HTR-8/SVneo (cell line): ENCODE measurements around the gene MEAK7.

Experiments used
- DNase-seq: peaks from one replicate; pipeline ENCODE4 v3.0.0; 2011; ENCODE audit warnings: low spot score, mixed read lengths; ENCODE audit not compliant: insufficient read length
- FAIRE-seq: peaks from 2 replicates; lab custom pipeline; 2011; peaks lifted over from hg19 to GRCh38; lab: Jason Lieb, UNC

MEAK7 gene

DNA sequence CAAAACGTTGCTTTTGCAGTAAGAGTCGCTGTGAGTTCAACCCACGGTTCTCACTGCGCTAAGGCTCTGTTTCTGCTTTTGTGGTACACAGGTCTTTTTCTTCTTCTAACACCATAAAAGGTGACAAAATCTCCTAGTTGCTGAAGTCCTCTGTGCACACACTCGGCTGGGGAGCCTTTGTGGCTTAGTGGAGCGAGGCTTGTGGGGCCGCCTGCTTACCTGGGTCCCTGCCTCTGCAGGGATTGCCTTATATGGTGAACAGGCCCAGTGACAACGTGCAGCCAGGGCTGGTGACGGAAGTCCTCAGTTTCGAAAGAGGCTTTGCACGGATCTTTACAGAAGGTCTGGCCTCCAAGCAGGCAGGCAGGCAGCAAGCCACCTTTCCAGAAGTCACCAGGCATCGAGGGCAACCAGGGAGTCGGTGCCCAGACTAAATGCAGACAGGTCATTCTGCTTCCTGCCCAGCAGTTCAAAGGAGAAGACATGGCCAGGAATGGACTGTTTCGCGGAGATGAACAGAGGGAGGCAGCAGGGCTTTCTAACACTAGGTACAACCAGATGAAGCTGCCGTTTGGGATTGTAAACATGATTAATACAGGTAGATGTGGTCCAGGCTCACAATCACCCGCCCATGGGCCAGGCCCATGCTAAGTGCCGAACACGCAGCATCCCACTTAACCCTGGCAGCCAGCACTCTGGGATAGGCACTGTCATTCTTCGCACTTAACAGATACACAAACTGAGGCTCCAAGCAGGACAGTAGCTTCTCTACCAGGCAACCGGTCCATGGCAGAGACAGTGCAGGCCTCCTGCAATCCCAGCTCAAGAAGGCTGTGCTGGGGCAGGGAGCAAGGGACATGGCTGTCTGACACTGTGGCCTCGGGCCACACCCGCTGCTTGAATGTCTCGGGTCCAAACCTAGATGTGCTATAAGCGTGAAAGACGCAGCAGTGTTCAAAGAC is 10.7 kb upstream of the MEAK7 start:
- FAIRE-seq = no peak
- DNase-seq = no peak

DNA sequence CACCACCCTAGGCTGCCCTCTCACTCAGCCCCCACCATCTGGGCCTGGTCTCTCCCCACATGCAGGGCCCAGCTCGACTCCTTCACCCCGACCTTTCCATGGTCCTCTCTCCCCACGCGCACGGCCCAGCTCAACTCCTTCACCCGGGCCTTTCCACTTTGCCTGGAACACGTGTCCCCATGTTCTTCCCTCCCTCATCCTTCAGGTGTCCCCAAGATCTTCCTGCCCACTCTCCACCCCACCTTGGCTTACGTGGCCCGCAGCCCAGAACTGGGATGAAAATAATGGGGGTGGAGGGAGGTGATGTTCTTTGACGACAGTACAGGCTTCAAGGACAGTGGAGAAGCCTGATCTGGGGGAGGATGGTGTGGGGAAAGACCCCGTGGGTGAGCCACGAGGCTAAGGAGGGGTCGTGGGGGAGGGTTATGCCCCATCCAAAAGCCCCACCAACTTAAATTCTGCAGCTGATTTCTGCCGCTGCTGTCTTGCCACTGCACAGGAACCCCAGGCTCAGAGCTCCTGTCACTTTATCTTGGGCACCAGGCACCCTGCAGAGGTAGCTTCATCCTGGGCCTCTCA is 9.9 kb upstream of the MEAK7 start:
- FAIRE-seq = no peak
- no peak for DNase-seq

DNA sequence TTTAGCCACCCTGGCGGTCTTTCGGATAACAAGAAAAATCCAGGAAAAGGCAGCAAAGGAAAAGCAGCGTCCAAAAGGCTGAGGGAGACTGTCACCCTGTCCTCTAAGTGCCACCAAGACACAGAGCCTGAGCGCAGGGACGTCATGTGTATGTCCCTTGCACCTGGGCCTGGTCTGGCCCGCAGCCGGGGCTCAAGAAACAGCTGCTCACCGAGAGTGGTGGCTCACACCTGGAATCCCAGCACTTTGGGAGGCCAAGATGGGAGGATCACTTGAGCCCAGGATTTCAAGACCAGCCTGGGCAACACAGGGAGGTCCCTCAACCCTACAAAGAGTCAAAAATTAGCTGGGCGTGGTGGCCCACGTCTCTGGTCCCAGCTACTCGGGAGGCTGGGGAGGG is 9.2 kb upstream of the MEAK7 start:
- FAIRE-seq (no peak), DNase-seq (no peak)

DNA sequence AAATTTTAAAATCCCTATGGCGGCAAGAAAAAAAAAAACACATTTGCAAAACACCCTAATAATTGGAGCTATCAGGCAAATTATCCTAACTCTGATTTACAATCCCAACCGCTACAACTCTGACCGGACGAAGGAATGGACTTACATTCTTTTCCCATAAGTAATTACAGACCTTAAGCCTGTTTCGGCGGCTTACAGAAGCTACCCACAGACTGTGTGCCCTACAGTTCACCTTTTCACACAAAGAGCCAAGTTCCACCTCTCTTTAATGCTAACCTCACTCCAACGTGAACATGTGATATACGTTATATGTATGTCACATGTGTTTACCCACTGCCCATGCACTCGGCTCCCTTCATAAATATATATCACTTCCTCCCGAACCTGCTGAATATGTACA is 8.7 kb upstream of the MEAK7 start:
- FAIRE-seq (peak; percentile 78), DNase-seq (peak; percentile 71)

DNA sequence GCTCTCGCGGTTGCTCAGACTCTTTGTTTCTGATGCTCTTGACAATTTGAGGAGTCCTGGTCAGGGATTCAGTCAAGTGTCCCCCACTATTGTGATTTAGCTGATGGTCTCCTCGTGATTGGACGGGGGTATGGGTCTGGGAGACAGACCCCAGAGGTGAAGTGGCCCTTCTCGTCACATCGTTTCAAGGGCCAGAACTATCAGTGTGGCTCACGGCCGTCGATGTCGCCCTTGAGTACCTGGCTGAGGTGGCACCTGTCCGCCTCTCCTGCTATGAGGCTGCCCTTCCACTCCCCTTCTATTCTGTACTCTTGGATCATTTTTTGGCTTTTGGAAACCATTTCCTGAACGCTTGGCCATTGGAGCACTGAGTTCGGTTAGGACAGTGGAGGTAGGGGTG is 7.4 kb upstream of the MEAK7 start:
- FAIRE-seq (no peak), DNase-seq (no peak)

DNA sequence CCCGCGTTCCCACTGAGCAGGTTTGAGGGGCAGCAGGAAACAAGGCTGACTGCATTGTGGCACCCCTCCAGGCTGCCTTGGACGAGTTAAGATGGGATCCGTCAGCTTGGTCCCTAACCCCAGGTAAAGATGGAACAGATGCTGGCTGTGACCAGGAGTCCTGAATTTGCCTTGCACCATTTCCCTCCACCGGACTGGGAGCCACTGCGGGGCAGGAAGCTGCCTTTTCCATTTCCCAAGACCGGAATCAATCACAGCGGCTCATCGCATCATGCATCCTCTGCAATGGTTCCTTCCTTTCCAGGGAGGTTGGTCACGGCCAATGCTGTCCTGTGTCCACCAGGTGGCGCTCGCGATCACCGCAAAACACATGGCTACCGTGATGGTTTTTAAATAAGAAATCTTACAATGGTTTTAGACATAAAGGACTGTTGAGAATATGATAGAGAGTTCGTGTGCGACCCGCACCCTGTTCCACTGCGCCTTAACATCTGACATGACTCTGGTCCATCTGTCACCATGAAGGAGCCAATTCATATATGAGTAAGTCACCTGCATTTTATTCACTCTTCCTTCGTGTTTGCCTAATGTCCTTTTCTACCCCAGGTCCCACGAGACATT is 6.8 kb upstream of the MEAK7 start:
- peak; percentile 83 for FAIRE-seq
- peak; percentile 84 for DNase-seq

DNA sequence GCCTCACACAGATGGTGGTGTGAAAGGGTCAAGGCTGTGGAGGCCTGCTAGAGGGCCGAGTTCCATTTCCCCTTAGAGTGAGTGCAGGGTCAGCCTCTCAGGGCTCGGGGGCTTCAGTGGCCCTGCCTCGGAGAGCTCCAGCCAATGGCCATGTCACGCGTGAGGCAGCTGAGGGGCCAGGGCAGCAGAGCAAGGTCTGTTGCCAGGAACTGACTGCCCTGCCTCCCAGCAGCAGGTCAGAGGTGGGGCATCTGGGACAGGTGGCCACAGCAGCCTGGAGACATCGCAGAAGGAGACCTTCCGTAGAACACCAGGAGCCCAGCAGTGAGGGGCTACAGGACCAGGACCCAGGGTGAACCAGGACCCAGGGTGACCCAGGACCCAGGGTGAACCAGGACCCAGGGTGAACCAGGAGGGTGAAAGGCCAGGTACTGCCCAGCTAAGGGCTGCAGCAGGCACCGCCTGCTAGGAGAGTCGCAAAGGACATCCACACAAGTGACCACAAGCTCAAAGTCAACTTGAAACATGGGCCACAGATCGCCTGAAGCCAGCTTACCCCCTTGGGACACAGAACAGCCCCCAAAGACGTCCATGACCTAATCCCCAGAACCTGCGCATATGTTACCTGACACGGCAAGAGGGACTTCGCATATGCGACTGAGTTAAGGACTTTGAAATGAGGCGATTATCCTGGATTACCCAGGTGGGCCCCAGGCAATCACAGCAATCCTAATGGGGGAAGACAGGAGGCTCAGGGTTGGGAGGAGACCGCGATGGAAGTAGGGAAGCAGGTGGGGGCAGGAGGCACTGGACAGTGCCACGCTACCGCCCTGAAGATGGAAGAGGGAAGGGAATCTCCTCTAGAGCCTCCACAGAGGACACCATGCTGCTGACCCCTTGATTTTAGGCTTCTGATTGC is 4.8 kb upstream of the MEAK7 start:
- FAIRE-seq (no peak), DNase-seq (no peak)

DNA sequence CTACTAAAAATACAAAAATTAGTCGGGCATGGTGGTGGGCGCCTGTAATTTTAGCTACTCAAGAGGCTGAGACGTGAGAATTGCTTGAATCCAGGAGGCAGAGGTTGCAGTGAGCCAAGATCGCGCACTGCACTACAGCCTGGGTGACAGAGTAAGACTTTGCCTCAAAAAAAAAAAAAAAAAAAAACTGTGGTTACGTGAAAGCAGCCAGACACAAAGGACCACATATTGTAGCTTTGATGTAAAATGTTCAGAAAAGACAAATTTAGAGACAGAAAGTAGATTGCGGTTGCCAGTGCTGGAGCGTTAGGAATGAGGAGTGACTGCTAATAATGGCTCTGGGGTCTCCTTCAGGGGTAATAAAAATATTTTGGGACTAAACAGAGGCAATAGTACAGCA is 4.0 kb upstream of the MEAK7 start:
- DNase-seq (no peak), FAIRE-seq (no peak)

DNA sequence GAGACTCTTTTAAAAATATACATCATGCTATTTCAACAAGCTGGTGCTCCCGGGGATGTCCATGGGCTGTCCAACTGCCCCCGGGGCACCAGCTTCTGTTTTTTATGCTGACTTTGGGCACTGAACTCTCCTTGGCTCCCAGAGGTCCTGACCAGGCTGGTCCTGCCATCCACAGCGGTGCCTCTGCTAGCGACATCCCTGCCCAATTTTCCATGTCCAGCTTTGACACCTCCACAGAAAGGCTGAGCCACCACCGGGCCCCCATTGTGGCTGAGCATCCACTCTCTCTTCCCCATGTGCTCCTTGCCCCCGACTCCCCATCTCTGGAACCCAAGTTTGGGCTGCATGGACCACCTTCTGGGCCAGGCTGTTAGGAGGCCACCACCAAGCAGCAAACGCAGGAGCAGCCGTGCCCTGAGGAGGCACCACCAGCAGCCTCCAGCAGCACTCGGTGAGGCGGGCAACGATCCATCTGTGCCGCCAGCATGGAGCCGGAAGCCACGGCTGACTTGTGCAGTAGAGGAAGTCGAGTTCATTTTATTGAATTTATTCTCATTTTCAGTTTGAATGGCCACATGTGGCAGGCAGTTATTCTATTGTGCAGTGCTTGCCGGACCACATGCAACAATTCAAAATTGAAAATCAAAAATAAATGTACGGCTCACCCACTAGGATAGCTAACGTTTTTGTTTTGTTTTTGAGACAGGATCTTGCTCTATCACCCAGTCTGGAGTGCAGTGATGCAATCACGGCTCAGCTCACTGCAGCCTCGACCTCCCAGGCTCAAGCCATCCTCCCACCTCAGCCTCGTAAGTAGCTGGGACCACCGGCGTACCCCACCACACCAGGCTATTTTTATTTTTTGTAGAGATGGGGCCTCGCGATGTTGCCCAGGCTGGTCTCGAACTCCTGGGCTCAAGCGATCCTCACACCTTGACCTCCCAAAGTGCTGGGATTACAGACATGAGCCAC is 2.8 kb upstream of the MEAK7 start:
- no peak for DNase-seq
- no peak for FAIRE-seq

DNA sequence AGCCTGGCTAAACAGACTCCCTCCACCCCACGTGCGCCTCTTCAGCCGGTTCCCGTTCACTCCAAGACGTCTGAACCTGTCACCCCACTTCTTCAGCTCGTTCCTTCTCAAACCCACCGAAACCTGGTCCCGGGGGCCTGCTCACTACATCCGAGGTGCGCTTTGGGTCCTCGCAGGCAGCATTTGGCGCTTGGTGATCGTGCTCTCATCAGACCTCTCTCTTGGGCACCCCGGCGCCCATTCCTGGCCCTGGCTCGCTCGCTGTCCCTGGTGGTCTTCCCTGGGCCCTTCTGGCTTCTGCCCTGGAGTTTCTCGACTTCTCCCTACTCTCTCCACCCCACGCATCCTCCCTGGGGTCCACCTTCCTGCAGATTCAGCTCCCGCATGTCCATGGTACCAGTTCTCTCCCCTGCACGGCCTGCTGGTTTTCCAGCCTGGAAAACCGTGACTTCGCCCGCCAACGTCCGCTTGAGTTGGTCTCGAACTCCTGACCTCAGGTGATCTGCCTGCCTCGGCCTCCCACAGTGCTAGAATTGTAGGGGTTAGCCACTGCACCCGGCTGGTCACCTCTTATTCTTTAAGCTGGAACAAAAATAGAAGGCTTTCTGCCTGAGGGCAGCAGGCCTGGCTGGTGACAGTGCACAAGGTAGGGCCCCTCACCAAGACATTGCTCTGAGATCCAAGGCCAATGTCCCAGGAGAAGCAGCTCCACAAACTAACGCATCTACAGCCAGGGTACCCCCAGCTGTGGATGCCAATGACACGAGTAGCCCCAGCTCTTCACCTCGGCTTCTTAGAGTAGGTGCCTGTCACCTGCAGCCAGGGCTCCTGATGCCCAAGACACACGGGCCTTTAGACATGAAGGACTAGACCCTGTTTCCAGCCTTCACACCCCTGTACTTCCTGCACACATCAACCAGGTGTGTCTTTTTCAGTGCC is 1.1 kb upstream of the MEAK7 start:
- no peak for DNase-seq
- no peak for FAIRE-seq

DNA sequence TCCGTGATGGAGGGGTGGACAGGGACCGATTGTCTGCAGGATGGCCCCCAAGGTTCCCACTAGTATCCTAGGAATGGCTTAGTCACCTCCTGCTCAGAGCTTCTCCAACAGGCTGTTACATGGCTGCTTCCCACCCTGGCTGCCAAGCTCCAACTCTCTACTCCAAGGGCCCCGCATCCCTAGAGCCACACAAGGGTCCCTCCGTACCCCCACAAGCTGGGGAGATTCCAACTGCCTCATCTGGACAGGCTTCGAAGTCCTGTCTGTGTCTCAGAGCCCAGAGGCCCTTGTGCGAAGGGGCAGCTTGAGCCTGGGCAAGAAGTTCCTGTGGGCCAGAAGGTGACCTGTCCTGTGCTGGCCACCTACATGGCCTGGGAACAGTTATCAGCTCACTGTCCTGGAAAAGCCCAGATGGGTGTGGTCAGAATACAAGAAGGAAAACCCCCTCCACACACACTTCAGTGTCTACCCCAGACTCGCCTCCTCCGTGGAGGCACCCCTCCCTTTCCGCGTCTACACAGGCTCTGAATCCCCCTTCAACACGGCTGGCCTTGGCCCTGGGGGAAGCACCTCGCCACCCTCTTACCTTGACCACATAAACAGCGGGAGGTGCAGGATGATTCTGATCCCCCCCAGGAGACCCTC is 586 bp downstream of the MEAK7 start:
- peak; percentile 35 for DNase-seq
- no peak for FAIRE-seq

DNA sequence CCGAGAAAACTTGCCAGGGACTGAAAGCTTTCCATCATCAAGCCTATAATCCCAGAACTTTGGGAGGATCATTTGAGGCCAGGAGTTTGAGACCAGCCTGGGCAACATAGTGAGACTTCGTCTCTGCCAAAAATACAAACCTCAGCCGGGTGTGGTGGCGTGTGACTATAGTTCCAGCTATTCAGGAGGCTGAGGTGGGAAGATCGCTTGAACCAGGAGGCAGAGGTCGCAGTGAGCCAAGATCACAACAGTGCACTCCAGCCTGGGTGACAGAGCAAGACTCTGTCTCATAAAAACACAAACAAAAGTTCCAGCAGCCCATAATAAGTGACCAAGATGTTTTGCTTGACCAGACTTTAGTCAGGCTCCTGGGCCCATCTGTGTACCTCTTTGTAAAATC is 1.9 kb downstream of the MEAK7 start:
- FAIRE-seq (no peak), DNase-seq (no peak)

DNA sequence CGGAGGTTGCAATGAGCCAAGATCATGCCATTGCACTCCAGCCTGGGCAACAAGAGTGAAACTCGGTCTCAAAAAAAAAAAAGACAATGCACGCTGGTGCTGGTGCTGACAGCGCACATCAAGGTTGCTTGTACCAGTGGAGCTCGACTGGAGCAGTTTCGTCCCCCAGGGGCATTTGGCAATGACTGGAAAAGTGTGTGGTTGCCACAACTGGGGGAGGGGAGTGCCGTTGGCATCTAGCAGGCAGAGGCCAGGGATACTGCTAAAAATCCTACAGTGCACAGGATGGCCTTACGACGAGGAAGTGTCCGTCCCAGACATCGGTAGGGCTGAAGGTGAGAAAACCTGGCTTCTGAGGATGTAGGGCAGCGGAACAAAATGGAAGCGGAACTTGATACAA is 2.4 kb downstream of the MEAK7 start:
- FAIRE-seq (no peak), DNase-seq (no peak)

DNA sequence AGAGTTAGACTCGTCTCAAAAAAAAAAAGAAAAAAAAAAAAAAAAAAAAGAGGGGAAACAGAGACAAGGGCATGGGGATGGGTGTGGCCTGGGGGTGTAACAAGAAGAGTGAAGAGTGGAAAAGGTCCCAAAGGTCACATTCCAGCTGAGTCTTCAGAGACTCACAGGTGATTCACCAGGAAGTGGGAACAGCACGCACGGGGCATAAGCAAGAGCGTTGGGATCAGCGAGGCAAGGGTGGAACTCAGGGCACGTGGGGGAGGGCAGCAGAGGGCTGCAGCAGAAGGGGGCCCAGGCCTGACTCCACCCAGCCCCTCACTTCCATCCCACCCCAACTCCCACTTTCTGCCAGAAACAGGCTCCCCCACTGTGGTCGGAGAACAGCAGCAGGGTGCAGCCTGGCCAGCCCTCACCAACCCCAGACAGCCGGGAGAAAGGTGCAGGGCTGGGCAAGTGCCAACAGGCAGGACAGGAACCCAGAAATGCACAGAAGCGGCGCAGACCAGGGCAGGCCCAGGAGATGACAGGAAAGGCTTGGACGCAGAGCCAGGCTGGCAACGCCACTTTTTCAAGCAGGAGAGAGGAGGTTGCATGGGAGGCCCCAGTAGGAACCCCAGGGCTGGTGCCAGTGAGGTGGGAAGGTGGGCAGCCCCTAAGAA is 3.3 kb downstream of the MEAK7 start:
- FAIRE-seq (no peak), DNase-seq (peak; percentile 70)

DNA sequence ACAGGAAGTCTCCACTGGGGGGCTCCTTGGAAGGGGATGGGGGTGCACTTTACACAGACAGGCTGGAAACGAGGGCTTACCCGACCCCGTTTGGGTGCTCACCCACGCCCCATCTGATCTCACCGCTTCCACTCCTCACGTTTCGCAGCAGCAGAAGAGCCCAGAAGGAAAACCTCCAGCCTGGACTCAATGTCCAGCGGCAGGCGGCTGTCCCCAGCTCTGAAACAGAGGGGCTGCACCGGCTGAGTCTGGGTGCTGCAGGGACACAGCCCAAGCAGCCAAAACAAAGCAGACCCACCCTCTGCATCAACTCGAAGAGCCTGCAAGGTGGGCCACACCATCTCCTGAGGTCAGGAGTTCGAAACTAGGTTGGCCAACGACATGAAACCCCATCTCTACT is 3.9 kb downstream of the MEAK7 start:
- DNase-seq = no peak
- FAIRE-seq = no peak

DNA sequence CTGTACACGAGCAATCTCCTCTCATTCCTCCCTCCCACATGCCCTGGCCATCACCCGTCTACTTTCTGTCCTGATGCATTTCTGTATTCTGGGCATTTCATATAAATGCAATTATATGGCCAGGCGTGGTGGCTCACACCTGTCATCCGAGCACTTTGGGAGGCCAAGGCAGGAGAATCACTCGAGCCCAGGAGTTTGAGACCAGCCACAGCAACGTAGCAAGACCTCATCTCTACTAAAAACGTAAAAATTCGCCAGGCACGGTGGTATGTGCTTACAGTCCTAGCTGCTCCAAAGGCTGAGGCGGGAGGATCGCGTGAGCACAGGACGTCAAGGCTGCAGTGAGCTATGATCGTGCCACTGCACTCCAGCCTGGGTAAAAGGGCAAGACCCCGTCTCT is 4.8 kb downstream of the MEAK7 start:
- DNase-seq (no peak), FAIRE-seq (no peak)
